HG03521 (cell line): ENCODE measurements around the gene TSHZ1.

Experiments
- ATAC-seq: cut with Tn5 transposase; IDR thresholded peaks from one replicate; pipeline ENCODE4 v1.9.1; 2021; ENCODE audit warnings: mild to moderate bottlenecking, moderate library complexity; ENCODE audit not compliant: unreplicated experiment

Gene TSHZ1

GRCh38 chr18:75210274-75211001 is at the start of gene TSHZ1:
TSS of gene TSHZ1 (plus strand) at chr18:75210797. CDS start at chr18:75211877, 1,080 bp downstream.
- ATAC-seq, result peak; percentile 31

GRCh38 chr18:75161256-75162028 is 49.2 kb upstream of the TSHZ1 start:
- ATAC-seq, result no peak

- ATAC-seq, result no peak
Observed at GRCh38 chr18:75162467-75162866, 48.1 kb upstream of the TSHZ1 start.

GRCh38 chr18:75162978-75163377 is 47.6 kb upstream of the TSHZ1 start:
- no peak for ATAC-seq

GRCh38 chr18:75163736-75164135 is 46.9 kb upstream of the TSHZ1 start:
- ATAC-seq, result no peak

- no peak for ATAC-seq
Observed at GRCh38 chr18:75164479-75164878, 46.1 kb upstream of the TSHZ1 start.

- no peak for ATAC-seq
Observed at GRCh38 chr18:75165926-75166325, 44.7 kb upstream of the TSHZ1 start.

- ATAC-seq, result no peak
Observed at GRCh38 chr18:75167137-75167536, 43.5 kb upstream of the TSHZ1 start.

GRCh38 chr18:75167759-75168618 is 42.6 kb upstream of the TSHZ1 start:
- ATAC-seq, result no peak

- ATAC-seq, result no peak
Observed at GRCh38 chr18:75168619-75169018, 42.0 kb upstream of the TSHZ1 start.

GRCh38 chr18:75169411-75169810 is 41.2 kb upstream of the TSHZ1 start:
- ATAC-seq, result no peak

GRCh38 chr18:75170022-75170789 is 40.4 kb upstream of the TSHZ1 start:
- ATAC-seq, result no peak

GRCh38 chr18:75170916-75171315 is 39.7 kb upstream of the TSHZ1 start:
- no peak for ATAC-seq

- peak; percentile 12 for ATAC-seq
Observed at GRCh38 chr18:75172299-75173124, 38.1 kb upstream of the TSHZ1 start.

GRCh38 chr18:75173125-75173432 is 37.5 kb upstream of the TSHZ1 start:
- peak; percentile 95 for ATAC-seq

- no peak for ATAC-seq
Observed at GRCh38 chr18:75173738-75174137, 36.9 kb upstream of the TSHZ1 start.

- ATAC-seq, result no peak
Observed at GRCh38 chr18:75176849-75177248, 33.7 kb upstream of the TSHZ1 start.

GRCh38 chr18:75178376-75178775 is 32.2 kb upstream of the TSHZ1 start:
- ATAC-seq, result no peak

GRCh38 chr18:75179819-75180600 is 30.6 kb upstream of the TSHZ1 start:
- ATAC-seq, result no peak
